Progenitor cell of endocrine pancreas (in vitro differentiated cells): Measurements from ENCODE around the gene IFNGR1. TPM values are rescaled to one million over a fixed set of nuclear protein-coding genes. Genes with fewer than 3 reads are reported as not detected.

Source experiments
- DNase-seq: peaks from one replicate; pipeline ENCODE4 v3.0.0; 2021; ENCODE audit warnings: low spot score; ENCODE audit not compliant: unreplicated experiment
- H3K27ac Mint-ChIP-seq: 2 replicates; pipeline ENCODE4 v1.8.0; 2021; ENCODE audit warnings: mild to moderate bottlenecking, moderate library complexity, mixed read lengths
- H3K27me3 Mint-ChIP-seq: 2 replicates; pipeline ENCODE4 v1.8.0; 2021; ENCODE audit warnings: mixed read lengths
- H3K36me3 Mint-ChIP-seq: 2 replicates; pipeline ENCODE4 v1.8.0; 2022; ENCODE audit warnings: mixed read lengths; ENCODE audit not compliant: insufficient read depth
- H3K4me1 Mint-ChIP-seq: 2 replicates; pipeline ENCODE4 v1.8.0; 2021; ENCODE audit warnings: low read depth, mixed read lengths
- H3K4me3 Mint-ChIP-seq: 2 replicates; pipeline ENCODE4 v1.8.0; 2021; ENCODE audit warnings: low read depth, mild to moderate bottlenecking, moderate library complexity, mixed read lengths
- H3K9me3 Mint-ChIP-seq: 2 replicates; pipeline ENCODE4 v1.8.0; 2021; ENCODE audit warnings: low read depth, mixed read lengths
- total RNA-seq: library from RNA; stranded (reverse); gene quantifications from 2 replicates; pipeline ENCODE4 v1.2.1, GENCODE V29; 2021
- TF ChIP-seq, protein P1 (sequence below): fragments of 200-600 bp; sonication (generic); IDR thresholded peaks from one replicate; pipeline ENCODE4 v1.5.0; 2021; ENCODE audit warnings: antibody characterized with exemption, mild to moderate bottlenecking; ENCODE audit not compliant: unreplicated experiment

The IFNGR1 gene
- total RNA-seq, 1 donor from 2014 or later: 29.4 TPM

DNA sequence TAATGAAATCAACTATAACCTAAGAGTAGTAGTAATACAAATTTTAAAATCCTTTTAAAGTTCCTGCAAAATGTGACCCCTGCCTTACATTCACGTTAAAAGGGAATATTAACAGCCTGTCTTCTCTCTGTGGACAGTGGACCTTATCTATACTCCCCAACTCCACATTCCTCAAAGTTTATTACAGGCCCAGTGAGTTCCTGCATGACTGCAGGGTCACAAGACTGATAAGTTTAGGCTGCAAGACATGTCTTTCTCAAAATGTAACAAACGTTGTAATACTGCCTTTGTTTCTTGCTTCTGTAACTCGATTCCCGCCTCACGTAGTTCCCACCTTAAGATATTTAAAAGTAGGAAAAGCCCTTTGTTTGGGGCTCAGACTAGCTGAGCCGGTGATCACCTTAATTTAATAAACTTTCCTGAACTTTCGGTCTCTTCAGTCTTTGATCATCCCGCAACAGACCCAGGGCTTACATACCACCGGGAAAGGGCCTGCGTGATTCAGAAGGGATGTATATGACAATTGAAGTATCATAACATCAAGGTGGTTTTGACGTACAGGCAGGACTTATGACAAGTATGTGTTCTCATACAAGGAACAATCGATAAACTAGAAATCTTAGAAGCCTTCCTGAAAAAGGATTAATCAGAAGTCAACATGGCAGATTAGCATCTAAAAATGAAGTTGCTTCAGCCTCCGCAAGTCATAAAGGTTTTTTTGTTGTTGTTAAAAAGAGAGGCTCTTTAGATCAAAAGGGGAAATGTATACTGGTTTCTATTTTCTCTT is 48.7 kb downstream of the IFNGR1 start:
- Mint-ChIP-seq H3K9me3 (peaks cover 24% of the 10 kb centered on the region), H3K27me3 (no peaks in the 10 kb centered on the region), H3K27ac (no peak overlapping the region), H3K4me1 (no peaks in the 10 kb centered on the region), H3K4me3 (no peak overlapping the region), H3K36me3 (peaks cover 4% of the 10 kb centered on the region)
- no peak for DNase-seq
- TF ChIP-seq, protein P1, sequence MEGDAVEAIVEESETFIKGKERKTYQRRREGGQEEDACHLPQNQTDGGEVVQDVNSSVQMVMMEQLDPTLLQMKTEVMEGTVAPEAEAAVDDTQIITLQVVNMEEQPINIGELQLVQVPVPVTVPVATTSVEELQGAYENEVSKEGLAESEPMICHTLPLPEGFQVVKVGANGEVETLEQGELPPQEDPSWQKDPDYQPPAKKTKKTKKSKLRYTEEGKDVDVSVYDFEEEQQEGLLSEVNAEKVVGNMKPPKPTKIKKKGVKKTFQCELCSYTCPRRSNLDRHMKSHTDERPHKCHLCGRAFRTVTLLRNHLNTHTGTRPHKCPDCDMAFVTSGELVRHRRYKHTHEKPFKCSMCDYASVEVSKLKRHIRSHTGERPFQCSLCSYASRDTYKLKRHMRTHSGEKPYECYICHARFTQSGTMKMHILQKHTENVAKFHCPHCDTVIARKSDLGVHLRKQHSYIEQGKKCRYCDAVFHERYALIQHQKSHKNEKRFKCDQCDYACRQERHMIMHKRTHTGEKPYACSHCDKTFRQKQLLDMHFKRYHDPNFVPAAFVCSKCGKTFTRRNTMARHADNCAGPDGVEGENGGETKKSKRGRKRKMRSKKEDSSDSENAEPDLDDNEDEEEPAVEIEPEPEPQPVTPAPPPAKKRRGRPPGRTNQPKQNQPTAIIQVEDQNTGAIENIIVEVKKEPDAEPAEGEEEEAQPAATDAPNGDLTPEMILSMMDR: no peak

DNA sequence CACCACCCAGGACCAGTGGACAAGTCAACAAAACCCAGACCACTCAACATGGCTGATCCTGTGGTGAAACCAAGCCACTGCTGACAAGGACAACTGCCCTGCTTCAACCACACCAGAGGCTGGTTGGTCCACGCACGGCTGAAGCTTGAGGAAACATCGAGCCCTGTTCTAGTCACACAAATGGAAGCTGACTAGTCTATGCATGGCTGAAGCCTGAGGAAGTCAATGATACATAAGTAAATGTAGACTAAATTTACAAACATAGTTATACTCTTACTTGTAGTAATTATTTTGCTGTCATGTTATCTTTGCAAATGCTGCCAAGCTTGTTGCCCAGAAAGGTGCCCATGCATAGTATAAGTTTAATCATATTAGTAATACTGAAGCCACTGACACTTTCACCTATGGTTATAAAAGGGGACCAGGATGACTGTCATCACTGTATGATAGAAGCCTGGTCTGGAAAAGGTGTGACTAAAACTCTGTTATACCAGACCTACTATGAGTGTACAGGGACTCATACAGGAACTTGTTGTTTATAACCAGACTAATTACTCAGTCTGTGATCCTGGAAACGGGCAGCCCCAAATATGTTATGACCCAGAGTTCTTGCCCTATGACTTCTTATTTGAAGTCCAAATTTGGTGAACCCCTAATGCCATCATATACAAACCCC is 51.3 kb downstream of the IFNGR1 start:
- no peaks in the 10 kb centered on the region for H3K27me3 Mint-ChIP-seq
- no peaks in the 10 kb centered on the region for H3K4me1 Mint-ChIP-seq
- H3K27ac Mint-ChIP-seq: no peak overlapping the region
- no peak overlapping the region for H3K4me3 Mint-ChIP-seq
- TF ChIP-seq, protein P1: no peak
- H3K9me3 Mint-ChIP-seq: peaks cover 43% of the 10 kb centered on the region
- peaks cover 6% of the 10 kb centered on the region for H3K36me3 Mint-ChIP-seq
- DNase-seq: no peak

DNA sequence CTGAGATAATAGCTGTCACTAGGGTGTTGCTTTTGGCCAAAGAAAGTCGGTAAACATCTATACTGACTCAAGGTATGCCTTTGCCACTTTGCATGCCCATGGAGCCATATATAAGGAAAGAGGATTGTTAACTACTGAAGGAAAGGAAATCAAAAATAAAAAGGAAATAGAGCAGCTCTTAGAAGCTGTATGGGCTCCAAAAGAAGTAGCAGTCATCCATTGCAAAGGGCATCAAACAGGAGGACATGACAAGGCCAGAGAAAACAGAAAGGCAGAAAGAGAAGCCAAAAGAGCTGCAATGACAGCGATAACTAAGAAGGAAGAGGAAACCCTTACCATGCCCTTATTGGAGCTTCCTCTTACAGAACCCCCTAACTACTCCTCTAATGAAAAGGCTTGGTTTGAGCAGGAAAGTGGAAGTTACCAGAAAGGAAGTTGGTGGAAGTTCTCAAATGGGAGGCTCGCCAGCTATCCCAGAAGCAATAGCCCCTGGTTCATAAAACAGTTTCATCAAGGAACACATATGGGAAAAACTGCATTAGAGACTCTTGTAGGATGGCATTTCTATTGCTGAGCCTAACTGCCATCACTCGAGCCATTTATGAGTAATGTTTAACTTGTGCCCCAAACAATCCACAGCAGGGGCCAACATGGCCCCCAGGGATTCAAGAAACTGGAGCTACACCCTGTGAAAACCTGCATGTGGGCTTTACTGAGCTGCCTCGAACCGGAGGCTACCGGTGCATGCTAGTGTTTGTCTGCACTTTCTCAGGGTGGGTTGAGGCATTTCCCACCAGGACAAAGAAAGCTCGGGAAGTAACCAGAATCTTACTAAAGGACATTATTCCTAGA is 52.7 kb downstream of the IFNGR1 start:
- Mint-ChIP-seq H3K36me3 (peaks cover 6% of the 10 kb centered on the region), H3K4me3 (no peak overlapping the region), H3K27me3 (no peaks in the 10 kb centered on the region), H3K9me3 (peaks cover 47% of the 10 kb centered on the region), H3K27ac (no peak overlapping the region), H3K4me1 (no peaks in the 10 kb centered on the region)
- TF ChIP-seq, protein P1: no peak
- DNase-seq: no peak

DNA sequence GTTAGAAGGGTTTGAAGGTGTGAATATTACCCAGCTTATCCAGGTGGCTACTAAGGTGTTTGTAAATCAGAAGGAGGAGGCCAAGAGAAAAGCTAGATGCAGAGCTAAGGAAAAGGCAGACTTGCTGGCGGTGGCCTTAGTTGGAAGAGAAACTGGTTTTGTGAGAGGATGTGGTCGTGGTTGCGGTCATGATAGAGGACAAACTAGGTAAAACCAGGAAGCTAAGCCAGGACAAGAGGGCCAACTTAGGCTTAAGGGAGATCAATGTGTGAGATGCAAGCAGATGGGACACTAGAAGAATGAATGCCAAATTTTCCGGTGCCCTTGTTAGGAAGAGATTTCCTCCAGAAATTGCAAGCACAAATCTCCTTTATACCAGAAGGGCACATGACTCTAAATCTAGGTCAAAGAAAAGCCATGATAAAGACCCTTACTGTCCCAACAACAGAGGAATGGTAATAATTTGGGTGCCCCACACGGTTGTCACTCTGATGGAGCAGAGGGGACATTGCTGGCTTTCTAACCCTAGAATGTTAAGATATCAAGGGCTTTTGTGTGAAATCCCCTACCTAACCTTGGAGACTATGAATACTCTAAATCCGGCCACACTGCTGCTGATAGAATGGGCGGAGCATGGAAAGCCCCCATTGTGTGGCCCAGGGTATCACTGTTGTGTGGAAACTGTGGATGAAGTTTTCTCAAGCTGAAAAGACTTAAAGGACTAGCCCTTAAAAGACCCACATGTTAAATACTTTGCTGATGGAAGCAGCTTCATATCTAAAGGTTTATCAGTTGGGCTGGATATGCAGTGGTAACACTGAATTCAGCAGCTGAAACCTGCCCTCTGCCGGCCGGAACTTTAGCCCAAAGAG is 53.6 kb downstream of the IFNGR1 start:
- Mint-ChIP-seq H3K27ac (no peak overlapping the region), H3K4me1 (no peaks in the 10 kb centered on the region), H3K9me3 (peaks cover 46% of the 10 kb centered on the region), H3K27me3 (no peaks in the 10 kb centered on the region), H3K4me3 (no peak overlapping the region), H3K36me3 (peaks cover 6% of the 10 kb centered on the region)
- DNase-seq: no peak
- TF ChIP-seq, protein P1: no peak
